ENCODE results near the gene TTYH2.
A peak's percentile ranks its signal among the peaks of the same experiment; 100 is the strongest.
"Not testable (repeated sequence)": the region's sequence is repeated elsewhere in the genome, so short reads cannot be mapped to it uniquely, and the experiment has no call there.

The TTYH2 gene

DNA sequence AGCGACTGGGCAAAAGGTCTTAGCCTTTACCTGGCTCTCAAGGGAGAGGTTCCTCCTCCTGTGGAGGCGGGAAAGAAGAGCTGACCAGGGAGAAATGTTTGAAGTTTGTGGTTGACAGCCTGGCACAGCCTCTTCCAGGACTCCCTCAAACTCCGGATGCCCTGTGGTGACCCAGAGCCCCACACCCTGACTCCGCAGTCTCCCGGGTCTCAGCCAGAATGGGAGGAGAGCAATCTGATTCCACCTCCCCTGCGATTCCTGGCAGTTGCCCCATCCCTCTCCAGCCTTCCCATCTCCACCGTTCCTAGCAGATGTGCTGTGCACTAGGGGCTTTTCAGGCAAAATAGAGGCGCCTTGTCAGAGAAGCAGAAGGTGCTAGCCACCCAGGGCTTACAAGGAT is 55.2 kb downstream of the TTYH2 start:
- DNase-seq: no peak

DNA sequence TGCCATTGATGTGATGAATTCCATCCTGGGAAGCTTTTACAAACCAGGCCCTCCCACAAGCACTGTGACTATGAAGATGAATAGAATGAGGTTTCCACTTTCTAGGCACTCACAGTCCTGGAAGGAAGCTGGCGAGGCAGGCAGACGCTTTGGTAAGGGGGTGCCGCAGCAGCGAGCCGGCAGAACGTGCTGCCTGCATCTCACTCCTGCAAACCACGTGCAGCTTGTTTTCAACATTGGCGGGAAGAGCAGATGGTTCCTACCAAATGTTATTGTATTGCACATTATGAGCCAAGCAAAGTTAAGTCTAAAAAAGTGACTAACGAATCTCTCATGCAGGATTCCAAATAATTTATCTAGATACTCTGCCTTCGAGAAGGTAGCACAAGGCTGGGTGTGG is 57.0 kb downstream of the TTYH2 start:
- no peak for DNase-seq

DNA sequence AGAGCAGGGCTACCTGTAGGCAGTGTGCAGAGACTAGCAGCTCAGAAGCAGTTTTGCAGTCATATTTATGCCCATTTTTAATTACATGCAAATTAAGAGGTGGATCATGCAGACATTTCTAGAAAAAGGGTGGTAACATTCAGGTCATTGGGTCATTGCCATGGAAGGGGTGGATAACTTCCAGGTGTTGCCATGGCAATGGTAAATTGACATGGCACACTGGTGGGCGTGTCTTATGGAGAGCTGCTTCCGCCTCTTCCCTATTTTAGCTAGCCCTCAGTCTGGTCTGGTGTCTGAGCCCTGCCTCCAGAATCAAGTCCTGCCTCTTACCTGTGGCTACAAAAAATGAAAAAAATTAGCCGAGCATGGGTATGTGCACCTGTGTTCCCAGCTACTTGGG is 57.9 kb downstream of the TTYH2 start:
- DNase-seq: no peak

DNA sequence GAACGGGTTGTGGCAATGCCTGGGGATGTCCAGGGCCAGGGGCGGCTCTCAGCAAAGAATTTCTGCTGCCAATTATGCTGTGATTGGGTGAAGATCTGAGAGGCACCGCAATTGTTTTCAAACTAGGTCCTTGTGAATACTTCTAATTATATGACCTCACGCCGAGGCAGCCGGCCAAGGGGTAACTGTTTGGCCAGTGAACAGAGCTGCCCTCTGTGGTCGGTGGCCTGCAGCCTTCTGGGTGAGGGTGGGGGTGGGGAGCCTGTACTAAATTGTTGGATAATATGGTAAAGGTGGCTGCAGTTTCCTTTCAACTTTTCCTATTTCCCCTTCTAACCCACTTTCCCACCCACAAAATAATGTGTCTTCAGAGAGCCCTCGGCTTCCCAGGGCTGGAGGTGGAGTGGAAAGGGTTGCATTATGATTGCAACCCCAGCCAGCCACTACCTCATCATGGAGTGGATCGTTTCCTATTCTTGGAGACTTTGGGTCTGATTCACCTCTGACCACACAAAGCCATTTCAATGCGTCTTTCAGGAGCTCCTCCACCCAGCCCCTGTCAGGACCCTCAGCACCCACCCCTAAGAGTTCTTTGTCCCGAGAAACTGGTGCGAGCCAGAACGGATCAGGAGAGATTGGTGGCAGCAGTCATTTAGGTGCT is 58.7 kb downstream of the TTYH2 start:
- no peak for DNase-seq

DNA sequence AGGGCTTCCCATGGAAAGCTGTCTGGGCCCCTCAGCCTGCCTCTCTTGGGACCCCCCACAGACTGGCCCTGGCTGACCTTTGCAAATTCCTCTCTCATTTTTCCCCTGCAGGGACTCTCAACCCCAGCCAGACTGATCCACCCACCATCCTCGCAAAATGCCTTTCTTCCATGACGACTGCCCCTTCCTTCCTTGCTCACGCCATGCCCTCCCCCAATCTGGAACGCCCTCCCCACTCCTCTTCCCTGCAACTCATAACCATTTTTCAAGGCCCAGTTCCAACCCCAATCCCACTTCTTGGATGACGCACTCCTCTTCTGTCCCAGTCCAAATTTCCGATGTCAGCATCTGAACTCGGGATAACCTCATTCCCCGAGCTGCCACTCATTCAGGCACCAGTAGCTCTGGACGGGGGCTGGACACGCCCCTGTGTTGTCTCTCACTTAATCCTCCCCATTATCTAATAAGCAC is 59.4 kb downstream of the TTYH2 start:
- DNase-seq: no peak

DNA sequence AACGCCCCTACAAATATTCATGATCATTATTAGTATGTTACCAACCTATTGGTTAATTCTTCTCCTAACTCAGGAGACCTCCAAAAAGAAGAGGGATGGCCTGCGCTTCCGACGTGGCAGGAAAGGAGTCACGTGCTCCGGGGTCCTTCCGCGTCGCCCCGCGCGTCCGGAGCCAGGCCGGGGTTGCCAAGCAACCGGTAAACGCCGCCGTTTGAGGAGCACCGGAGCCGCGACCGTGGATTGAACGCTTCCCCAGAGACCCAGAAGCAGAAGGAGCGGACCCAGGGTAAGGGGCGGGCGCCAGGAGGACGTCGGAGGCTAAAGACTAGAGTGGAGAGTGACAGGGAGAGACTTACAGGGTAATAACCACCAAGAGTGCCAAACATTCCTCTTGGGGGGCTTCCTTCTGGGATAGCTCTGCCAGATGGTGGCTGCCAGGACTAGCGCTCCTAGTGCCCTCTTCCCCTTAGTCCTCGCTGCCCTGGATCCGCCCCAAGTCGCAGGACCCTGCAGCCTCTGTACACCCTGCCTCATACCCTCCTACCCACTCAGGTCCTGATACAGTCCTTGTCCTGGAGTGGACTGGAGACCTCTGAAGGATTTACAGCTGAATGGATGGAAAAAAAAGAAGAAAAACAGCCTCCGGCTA is 60.8 kb downstream of the TTYH2 start, which contains the start of gene DNAI2:
Gene DNAI2 (plus strand): TSS at position 175 of the 649 bp plus-strand sequence. CDS start 7,584 bp downstream, outside the sequence.
- peak; percentile 27 for DNase-seq

DNA sequence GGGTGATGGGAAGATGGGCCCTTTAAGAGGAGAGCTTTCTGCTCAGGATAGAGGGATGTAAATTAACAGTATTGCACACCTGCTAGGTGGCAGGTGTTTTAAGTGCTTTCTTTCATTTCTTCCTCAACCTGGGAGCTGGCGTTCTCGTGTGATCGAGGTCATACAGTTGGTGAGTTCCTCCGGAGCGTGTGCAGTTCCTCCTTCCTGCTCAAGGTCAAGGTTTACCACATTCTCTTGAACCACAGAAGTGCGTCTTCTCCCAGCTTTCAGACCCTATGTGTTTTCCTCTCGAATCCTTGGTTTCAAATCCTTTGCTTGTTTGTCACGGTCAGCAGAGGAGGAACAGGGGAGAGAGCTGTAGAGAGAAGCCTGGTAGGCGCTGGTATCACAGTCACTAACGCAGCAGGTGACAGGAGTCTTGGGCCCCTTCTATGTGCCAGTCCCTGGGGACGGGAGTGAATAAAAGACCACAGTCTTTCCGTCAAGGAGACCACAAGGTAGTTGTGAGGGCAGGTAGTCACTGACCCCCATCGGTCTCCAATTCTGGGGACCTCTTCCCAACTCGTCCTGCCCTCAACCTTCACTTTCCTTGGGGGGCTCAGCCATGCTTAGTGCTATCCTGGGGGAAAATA is 61.5 kb downstream of the TTYH2 start:
- DNase-seq: no peak

DNA sequence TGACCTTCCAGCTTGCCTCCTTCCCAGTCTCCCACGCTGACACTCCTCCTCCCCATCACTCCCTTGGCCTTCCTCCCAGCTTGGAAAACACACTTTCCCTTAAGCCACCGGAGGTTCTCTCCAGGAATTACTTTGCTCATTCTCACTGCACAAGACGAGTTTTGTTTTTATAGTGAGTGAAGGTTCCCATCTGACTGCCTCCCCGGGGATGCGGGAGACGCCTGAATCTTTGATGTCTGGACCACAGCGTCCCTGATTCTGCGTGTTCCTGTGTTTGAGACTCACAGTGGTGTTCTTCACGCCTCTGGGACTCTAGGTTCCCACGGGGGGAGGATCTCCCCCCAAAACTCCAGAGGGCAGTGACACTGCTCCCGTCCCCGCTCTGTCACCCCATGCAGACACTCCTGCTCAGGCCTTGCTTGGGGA is 62.7 kb downstream of the TTYH2 start:
- no peak for DNase-seq

DNA sequence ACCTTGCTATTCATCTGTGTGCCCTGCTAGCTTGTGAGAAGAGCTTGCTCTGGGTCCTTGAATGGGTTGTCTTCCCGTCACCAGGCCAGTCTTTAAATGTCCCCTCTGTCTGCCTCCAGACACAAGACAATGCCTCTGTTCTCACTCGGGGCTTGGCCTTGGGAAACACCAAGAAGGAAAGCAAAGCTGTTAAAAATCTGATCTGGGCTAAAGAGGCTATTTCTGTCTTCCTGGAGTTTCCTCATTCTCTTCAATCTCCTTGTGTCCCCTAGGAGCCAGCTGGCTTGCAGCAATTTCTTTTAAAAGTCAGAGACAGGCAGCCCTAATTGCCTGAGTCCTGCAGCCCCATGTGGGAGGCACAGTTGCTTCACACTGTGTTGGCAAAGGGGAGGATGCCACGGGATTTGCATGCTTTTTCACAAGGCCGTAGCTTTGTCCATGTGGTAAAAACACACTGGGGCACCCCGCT is 63.2 kb downstream of the TTYH2 start:
- no peak for DNase-seq

DNA sequence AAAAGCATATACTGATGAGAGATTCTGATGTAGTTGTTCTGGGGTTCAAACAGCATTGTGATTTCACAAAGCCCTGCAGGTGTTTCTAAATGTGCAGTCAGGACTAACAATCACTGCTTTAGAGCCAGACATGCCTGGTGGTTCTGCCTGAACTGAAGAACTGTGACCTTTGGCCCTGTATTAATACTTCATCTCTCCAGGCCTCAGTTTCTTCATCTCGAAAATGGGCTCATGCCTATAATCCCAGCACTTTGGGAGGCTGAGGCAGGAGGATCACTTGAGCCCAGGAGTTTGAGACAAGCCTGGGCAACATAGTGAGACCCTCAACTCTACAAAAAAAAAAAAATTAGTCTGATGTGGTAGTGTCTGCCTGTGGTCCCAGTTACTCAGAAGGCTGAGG is 64.6 kb downstream of the TTYH2 start:
- no peak for DNase-seq

DNA sequence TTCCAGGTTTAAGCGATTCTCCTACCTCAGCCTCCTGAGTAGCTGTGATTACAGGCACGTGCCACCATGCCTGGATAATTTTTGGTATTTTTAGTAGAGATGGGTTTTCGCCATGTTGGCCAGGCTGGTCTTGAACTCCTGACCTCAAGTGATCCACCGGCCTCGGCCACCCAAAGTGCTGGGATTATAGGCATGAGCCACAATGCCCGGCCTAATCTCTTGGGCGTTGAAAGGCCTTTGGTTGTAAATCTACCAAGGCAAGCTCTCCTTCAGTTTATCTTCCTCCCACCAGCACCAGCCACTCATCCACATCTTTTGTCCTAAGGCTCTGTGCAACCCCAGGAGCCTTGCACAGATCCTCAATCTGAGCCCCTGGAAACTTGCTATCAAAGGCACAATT is 66.2 kb downstream of the TTYH2 start:
- DNase-seq: not testable (repeated sequence)

DNA sequence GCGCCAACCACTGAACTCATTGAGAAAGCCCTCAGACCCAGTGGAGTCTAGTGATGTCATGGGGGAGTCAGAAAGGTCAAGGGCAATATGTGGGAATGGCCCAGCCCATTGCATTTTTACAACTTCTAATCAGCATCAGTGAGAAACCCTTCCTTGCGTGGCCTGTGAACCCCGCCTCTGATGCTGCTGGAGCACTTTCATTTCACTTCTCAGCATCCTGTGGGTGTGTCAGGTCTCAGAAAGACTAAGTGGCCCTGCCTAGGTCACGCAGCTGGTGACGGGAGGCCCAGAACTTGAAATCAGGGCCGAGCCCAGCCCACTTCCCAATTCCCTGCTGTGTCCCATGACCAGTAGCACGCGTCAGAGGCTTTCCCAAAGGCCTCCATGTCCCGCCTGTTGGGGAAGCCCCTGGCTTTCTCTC is 66.7 kb downstream of the TTYH2 start:
- DNase-seq: peak; percentile 70

DNA sequence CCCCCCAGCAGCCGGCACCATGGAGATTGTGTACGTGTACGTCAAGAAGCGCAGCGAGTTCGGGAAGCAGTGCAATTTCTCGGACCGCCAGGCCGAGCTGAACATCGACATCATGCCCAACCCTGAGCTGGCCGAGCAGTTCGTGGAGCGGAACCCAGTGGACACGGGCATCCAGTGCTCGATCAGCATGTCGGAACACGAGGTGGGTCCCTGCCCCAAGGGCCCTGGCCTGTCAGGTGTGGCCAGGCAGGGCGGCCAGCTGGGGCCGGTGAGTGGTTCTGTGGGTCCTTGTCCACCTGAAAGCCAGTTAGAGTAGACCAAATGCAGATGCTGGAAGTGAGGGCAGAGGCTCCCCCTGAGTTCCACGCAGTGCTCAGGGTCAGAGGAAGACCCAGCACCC is 68.4 kb downstream of the TTYH2 start:
- DNase-seq: no peak

DNA sequence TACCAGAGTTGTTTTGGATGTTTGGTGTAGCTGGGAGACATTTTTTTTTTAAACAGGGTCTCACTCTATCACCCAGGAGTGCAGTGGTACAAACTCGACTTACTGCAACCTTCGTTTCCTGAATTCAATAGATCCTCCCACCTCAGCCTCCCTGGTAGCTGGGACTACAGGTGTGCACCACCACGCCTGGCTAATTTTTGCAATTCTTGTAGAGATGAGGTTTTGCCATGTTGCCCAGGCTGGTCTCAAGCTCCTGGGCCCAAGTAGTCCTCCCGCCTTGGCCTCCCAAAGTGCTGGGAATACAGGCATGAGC is 68.9 kb downstream of the TTYH2 start:
- not testable (repeated sequence) for DNase-seq

DNA sequence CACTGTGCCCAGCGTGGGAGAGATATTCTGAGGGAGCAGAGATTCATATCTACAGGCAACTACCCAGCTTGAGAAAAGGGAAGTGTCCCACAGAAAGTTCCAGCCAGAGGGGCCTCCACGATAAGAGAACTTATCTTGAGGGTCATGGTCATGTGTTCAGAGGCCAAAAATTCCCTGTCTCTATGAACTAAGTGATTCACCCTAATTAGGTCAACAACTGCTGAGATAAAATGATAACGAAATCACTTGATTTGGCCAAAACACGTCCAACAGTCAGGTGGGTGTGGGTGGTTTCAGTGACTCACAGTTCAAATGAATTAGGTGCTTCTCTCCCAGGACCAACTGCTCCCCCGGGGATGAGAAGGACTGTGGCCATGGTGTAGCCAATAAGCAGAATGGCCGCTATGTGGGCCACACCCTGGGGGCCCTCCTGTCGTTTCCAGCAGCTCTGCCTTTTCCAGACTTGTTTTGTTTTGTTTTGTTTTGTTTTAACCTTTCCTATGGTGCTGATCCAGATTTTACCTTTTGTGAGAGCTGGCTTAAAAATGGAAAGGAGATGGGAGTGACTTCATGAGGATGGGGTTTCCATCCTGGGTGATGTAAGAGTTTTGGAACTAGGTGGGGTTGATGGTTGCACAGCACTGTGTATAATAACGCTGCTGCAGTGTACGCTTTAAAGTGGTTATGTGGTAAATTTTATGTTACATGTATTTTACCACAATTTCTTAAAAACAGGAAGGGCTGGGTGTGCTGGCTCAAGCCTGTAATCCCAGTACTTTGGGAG is 69.4 kb downstream of the TTYH2 start:
- DNase-seq: peak; percentile 85

DNA sequence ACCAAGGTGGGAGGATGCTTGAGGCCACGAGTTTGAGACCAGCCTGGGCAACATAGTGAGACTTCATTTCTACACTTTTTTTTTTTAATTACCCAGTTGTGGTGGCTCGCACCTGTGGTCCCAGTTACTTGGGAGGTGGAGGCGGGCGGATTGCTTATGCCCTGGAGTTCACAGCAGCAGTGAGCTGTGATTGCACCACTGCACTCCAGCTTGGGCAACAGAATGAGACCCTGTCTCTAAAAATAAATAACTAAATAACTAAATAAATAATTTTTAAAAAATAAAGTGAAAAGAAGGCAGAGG is 70.0 kb downstream of the TTYH2 start:
- DNase-seq: no peak

DNA sequence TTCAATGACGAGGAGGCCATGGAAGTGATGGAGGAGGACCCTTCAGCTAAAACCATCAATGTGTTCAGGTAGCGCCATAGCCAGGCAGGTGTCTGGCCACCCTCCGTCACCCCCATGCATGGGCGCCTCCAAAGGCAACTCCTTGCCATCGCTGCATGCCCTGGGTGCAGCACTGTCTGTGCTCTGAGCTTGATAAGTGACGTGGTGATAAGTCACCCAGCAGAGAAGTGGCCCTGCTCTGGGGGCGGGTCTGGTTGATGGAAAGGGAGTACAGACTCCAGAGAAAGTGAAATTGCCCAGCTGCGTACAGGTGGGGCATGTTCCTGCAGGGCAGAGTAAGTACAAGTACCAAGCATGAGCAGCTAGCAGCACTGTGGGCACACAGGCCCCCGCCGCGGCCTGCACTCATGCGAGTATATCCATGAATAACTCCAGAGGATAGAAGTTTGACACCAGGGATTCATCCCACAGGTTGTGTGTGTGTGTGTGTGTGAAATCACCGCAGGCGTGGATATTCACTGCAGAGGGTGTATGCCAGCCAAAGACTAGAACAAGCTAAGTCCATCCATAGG is 73.7 kb downstream of the TTYH2 start:
- DNase-seq: no peak

DNA sequence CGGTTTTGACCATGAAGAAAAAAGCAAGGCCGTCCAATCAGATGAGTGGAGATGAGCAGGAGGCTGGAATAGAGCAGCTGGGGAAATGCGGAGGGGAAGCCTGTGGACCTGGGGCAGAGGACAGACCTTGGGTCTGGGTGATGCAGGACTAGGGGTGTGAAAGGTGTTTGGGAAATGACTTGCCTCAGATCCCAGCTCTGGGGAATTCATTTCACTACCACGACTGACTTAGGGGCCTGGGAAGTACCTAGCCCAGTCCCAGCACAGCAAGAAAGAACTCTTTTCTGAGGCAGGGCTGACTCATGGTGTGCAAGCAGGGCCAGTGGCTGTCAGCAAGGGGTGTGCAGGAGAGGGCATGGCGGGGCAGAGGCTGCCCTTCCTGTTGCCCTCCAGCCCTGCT is 75.4 kb downstream of the TTYH2 start:
- no peak for DNase-seq

DNA sequence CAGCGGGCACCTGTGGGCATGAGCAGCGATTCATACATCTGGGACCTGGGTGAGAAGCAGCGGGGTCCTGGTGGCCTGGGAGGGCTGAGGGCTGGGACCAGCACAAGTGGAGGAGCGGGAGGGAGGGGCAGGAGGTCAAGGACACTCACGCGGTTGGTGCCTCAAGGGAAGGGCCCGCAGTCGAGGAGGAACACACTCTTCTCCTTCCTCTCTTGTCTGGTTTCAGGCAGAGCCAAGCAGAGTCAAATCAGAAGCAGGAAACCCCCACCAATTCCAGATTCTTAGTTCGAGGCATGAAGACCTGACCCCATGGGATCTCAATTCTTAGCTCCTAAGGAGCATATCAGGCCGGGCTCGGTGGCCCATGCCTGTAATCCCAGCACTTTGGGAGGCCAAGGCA is 76.3 kb downstream of the TTYH2 start:
- DNase-seq: no peak

DNA sequence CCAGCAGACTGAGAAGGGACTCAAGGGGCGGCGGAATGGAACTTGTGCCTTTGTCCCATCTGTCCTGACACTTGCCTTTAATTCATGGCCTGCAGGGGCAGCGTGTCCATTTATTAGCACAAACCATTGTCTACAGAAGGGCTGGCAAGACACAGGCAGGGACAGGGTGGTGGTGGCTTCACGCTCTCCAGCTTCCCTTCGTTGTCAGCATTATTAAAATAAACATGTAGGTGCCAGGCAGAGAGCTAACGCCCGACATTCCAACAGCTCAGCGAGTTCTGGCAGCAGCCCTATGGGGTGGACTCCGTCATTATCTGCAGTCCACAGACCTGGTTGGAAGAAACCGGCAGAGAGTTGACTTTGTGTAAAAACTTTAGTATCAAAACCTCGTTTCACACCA is 77.0 kb downstream of the TTYH2 start:
- DNase-seq: no peak

DNA sequence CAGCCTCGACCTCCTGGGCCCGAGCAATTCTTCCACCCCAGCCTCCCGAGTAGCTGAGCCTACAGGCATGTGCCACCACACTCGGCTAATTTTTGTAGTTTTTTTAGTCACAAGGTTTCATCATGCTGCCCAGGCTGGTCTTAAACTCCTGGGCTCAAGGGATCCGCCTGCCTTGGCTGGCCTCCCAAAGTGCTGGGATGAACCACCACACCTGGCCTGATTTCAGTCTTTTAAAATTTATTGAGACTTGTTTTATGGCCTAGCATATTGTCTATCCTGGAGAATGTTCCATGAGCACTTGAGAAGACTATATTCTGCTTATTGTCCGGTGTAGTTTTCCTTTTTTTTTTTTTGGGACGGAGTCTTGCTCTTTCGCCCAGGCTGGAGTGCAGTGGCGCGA is 79.1 kb downstream of the TTYH2 start:
- no peak for DNase-seq

DNA sequence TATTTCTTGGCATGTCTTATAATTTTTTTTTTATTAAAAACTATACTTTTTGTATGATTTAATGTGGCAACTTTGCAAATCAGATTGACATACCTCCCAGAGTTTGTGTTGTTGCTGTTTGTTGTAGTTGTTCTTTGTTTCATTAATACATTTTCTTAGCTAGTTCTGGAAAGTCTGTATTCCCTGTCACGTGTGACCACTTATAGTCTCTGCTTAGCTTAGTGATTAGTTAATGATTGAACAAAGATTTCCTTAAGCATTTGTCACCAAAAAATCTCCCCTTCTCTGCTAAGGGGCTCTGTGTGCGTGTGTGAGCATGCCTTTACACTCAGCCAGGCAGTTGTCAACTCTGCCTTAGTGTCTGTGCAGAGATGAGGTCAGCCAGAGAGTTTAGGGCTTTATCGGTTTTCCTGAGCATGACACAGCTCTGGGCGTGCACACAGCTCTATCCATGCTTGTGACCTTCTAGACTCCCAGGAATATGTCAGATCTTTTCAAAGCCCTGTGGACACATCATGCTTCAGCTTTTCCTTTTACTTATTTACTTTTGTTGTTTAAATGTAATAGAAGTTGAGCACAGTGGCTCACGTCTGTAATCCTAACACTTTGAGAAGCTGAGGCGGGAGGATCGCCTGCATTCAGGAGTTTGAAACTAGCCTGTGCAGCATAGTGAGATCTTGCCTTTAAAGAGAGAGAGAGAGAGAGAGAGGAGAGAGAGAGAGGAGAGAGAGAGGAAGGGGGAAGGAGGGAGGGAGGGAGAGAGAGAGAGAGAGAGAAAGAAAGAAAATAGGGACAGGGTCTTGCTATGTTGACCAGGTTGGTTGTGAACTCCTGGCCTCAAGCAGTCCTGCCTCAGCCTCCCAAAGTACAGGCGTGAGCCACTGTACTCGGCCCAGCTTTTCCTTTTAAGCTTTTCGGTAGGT is 82.5 kb downstream of the TTYH2 start:
- DNase-seq: no peak

All from central memory CD4-positive, alpha-beta T cell (primary cell).